HUES48 (cell line): ENCODE results near the gene LEO1.
A peak's percentile ranks its signal among the peaks of the same experiment; 100 is the strongest.

Experiments used
- H3K27ac ChIP-seq: one replicate; pipeline ENCODE4 v1.7.0; 2013; ENCODE audit warnings: low read depth, low read length, inconsistent platforms
- H3K27me3 ChIP-seq: 2 replicates; pipeline ENCODE4 v1.6.1; 2013; ENCODE audit warnings: mild to moderate bottlenecking, low read length; ENCODE audit not compliant: control insufficient read depth, insufficient read depth
- H3K36me3 ChIP-seq: 2 replicates; pipeline ENCODE4 v1.6.1; 2013; ENCODE audit warnings: low read length; ENCODE audit not compliant: control insufficient read depth, insufficient read depth
- H3K4me1 ChIP-seq: 2 replicates; pipeline ENCODE4 v1.6.1; 2013; ENCODE audit warnings: mild to moderate bottlenecking, low read length; ENCODE audit not compliant: control insufficient read depth, insufficient read depth
- H3K4me3 ChIP-seq: 2 replicates; pipeline ENCODE4 v1.5.1; 2013; ENCODE audit warnings: mild to moderate bottlenecking, low read depth, low read length
- H3K9ac ChIP-seq: 2 replicates; pipeline ENCODE4 v1.6.1; 2013; ENCODE audit warnings: mild to moderate bottlenecking, low read depth, low read length, moderate library complexity
- H3K9me3 ChIP-seq: 2 replicates; pipeline ENCODE4 v1.6.1; 2013; ENCODE audit warnings: low read length; ENCODE audit not compliant: control insufficient read depth, insufficient read depth

Gene LEO1

DNA sequence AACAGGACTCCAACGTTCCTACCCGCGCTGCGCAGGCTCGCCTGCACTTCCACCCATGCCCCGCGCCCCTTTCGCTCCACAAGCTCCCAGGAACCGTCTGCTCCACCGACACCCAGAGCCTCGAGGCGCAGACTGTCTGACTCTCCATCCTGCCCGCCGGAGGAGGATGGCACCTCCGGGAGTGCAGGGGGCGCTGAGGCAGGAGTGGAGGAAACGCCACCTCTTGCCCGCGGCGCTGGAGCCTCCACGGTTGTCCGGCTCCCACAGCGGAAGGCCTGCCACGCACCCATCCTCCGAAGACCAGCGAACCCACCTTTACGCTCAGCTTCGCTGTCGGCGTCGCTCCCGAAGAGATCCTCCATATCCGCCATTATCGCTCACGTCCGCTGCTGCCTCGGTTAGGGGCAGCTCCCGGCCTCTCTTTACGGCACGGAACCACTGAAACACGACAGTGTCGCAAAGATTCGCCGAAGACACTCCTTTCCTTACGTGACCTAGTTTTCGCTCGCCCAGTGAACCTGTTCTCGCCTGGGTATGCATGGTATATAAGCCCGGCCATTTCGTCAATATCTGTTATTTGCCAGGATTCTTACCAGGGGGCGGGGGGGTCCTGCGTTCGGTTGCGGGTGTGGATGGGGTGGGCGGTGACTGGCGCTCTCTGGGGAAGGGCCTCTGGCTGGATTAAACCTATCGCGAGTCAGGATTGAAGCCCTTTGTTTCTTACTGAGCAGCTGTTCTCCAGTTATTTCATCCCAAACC lies at the start of gene LEO1:
Gene LEO1 (minus strand): TSS at position 404 of the 759 bp plus-strand sequence. CDS start 33 bp downstream, at position 371.
- H3K9ac ChIP-seq = peak within 1 kb of the TSS; percentile 95
- H3K4me3 ChIP-seq = peak within 1 kb of the TSS; percentile 90
- H3K36me3 ChIP-seq = peaks cover 3% of the 10 kb centered on the region; the same call in 1 of the 2 replicates
- no peaks in the 10 kb centered on the region for H3K9me3 ChIP-seq
- no peaks in the 10 kb centered on the region for H3K27me3 ChIP-seq
- H3K4me1 ChIP-seq = peaks cover 5% of the 10 kb centered on the region; the same call in 1 of the 2 replicates
- H3K27ac ChIP-seq = peak within 1 kb of the TSS; percentile 90

DNA sequence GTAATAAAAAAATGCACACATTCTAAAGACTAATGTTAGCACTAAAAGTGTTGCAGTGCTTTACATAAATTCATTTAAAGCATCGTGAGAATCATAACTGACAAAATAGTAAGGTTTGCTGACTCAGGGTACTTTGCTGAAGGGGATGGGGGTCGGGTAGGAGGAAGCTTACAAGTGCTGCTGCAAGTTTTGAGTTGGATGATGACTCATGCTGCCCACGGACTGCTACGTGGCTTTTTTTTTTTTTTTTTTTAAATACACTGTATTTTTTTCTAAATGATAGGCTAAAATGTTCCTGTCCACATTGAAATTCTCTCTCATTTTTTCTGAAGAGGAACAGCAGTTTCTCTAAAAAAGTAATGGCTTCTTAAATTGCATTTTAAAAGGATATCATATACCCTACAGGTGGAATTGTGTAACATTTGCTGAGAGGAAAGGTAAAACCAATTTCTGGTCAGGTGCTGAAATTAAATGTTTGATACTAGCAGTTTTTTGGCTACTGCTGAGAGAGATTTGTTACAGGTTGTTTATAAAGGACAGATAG lies 49.6 kb upstream of the LEO1 start:
- H3K9me3 ChIP-seq = no peaks in the 10 kb centered on the region
- peaks cover 24% of the 10 kb centered on the region for H3K4me1 ChIP-seq
- peak overlapping the region; percentile 96 for H3K4me3 ChIP-seq
- peak overlapping the region; percentile 96 for H3K27ac ChIP-seq
- peak overlapping the region; percentile 86 for H3K9ac ChIP-seq
- no peaks in the 10 kb centered on the region for H3K36me3 ChIP-seq
- no peaks in the 10 kb centered on the region for H3K27me3 ChIP-seq

DNA sequence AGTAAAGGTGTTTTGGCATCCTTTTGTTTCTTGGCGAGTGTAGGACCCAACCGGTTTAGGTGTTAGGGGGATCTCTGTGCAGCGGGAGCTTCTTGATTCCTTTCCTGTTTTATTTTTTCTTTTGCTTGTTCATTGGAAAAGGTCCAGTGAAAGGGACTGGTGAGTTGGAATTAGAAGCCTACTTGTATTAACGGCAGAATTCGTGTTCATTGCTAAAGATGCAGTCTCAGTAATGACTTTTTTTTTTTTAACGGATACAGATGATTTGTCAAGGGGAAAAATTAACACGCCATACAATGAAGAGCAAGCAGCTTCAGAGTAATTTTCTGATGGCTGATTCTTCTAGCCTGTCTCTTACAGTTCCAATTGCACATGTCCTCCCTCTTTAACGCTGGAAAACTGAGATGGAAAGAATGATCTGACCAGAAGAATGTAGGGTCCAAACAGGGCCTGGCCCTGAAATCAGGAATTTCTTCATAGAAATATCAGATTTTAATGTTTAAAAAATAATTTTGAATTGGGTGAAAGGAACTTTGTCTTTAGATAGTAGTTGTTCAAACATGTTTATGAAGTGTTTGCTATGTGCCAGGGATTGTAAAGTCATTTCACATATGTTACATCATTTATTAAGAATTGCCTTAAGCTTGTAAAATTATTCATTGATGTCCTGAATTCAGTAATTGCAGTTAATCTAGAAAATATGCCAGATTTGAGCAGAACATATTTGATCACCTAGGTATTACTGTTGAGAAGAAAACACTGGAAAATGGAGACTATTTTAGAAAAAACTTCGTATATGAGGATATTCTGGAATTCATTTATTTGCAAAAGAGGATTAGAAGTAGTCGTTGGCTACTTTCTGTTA lies 48.9 kb upstream of the LEO1 start:
- Histone ChIP-seq H3K9me3 (no peaks in the 10 kb centered on the region), H3K36me3 (no peaks in the 10 kb centered on the region), H3K4me1 (peaks cover 24% of the 10 kb centered on the region), H3K27ac (peak overlapping the region; percentile 96), H3K4me3 (peak overlapping the region; percentile 96), H3K9ac (peak overlapping the region; percentile 86), H3K27me3 (no peaks in the 10 kb centered on the region)

DNA sequence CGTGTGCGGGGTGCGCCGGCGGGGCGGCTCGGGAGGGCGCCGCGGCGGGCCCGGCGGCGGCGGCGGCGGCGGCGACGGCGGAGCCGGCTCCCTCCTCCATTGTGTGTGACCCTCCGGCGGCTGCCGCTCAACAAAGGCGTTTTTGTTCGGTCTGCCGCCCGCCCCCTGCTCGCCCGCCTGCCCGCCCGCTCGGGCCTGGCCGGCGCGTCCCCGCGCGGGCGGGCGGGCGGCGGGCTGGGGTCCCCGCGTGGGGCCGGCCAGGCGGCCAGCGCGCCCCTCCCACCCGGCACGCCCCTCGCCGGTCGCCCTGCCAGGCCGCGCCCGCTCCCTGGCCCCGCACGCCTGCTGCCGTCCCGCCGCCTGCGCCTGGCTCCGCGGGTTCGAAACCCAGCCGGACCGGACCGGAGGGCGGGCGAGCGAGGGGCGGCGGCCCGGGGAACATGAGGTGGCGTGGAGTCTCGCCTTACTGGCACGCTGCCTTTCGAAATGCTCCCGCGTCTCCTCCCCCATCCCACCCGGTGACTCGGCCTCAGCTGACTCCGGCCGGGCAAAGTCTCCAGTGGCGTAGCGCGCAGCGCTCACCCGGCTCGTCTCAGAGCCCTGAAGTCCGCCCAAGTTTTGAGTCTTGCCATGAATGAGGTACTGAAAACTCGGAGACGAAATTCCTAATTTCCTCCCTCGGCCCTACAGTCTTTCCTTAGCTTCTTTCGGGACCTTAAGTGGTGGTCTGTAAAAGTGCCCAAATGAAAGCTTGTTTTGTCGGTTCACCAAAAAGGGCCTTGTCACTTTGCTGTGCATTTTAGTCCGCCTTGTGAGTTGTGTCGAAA lies 48.0 kb upstream of the LEO1 start:
- no peaks in the 10 kb centered on the region for H3K9me3 ChIP-seq
- peak overlapping the region; percentile 98 for H3K9ac ChIP-seq
- peak overlapping the region; percentile 96 for H3K27ac ChIP-seq
- H3K4me3 ChIP-seq = peak overlapping the region; percentile 96
- no peaks in the 10 kb centered on the region for H3K36me3 ChIP-seq
- no peaks in the 10 kb centered on the region for H3K27me3 ChIP-seq
- H3K4me1 ChIP-seq = peaks cover 24% of the 10 kb centered on the region

DNA sequence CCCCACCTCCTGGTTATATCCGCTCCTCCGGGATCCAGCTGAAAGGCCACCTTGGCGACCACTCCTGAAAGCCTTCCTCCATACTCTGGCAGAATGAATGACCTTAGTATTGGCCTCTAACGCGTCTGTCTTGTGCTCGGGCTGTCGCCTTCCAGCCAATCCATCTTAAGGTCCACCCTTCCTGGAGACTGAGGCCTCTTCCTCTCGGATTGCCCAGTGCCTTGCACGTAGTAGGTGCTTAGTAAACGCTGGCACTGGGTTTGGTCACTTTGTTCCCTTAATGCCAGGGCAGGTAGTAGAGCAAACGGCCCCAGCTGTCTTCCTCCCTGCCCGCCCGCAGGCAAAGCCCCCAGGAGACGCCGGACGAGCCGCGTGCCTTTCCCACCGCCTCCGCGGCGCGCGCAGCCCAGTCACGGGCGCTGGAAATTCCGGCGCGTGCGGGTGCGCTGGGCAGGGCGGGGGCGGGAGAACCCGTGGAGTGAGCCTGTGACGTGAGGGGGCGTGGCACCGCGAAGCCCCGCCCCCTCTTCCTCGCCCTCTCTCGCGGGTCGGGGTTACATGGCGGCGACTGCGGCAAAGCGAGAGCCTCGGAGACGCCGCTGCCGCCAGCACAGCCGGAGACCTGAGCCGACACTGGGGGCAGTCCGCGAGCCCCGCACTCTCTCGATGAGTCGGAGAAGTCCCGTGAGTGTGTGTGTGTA lies 47.3 kb upstream of the LEO1 start, which contains the start of gene MAPK6:
Gene MAPK6 (plus strand): TSS at position 527 of the 701 bp plus-strand sequence. CDS start 27,242 bp downstream, outside the sequence.
- Histone ChIP-seq H3K27me3 (no peaks in the 10 kb centered on the region), H3K36me3 (no peaks in the 10 kb centered on the region), H3K9ac (peak within 1 kb of the TSS; percentile 98), H3K4me1 (peaks cover 24% of the 10 kb centered on the region), H3K9me3 (no peaks in the 10 kb centered on the region), H3K4me3 (peak within 1 kb of the TSS; percentile 96), H3K27ac (peak within 1 kb of the TSS; percentile 96)

DNA sequence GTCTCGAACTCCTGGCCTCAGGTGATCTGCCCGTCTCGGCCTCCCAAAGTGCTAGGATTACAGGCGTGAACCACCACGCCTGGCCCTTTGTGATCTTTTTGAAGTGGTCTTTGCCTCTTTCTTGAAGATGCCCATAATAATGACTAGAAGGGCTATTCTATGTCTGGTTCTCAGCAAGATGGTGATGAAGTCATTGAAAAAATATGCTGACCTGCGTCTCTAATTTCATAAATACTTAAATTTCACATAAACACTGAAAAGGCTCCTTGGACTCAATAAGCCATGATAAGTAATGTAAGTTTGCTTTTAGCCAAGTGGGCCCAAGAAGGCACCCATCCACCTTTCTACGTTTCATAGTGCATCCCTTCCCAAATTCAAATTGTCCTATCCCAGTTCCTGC lies 46.7 kb upstream of the LEO1 start:
- no peak overlapping the region for H3K27ac ChIP-seq
- H3K27me3 ChIP-seq = no peaks in the 10 kb centered on the region
- H3K9ac ChIP-seq = peak overlapping the region; percentile 98; the same call in 1 of the 2 replicates
- H3K9me3 ChIP-seq = no peaks in the 10 kb centered on the region
- no peaks in the 10 kb centered on the region for H3K36me3 ChIP-seq
- H3K4me3 ChIP-seq = peak overlapping the region; percentile 96
- peaks cover 22% of the 10 kb centered on the region for H3K4me1 ChIP-seq

DNA sequence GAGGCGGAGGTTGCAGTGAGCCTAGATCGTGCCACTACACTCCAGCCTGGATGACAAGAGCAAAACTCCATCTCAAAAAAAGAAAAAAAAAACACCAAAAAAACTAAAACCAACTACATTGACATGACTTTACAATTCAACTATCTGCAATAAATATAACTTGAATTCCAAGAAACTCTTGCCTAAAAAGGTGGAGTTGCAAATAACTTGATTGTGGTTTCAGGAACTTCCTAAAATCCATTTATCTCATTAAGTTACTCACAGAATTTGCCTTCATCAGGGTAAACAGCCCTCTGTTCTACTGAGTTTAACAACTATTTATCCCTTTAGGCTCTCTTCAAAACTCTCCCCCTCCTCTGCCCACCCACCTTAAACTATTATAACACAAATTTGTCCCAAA lies 44.7 kb upstream of the LEO1 start:
- no peak overlapping the region for H3K27ac ChIP-seq
- H3K9me3 ChIP-seq = no peaks in the 10 kb centered on the region
- no peak overlapping the region for H3K4me3 ChIP-seq

DNA sequence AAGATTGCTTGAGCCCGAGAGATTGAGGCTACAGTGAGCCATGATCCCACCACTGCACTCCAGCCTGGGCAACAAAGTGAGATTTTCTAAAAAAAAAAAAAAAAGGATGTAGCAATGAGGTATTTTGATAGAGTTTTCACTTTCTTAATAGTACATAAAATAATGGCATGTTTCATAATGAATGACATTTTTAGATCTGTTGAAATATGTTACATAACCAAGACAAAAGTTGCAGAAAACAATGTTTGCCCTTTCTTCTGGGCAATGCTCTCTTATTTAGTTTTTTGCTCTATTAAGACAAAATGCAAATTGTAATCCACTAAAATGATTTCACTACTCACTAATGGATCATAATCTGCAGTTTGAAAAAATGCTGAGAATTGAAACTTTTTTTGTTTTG lies 43.0 kb upstream of the LEO1 start:
- Histone ChIP-seq H3K9me3 (no peaks in the 10 kb centered on the region), H3K9ac (no peak overlapping the region), H3K27me3 (no peaks in the 10 kb centered on the region; the same call in 1 of the 2 replicates), H3K4me1 (no peaks in the 10 kb centered on the region), H3K36me3 (no peaks in the 10 kb centered on the region), H3K27ac (no peak overlapping the region), H3K4me3 (no peak overlapping the region)

More for the DNA sequence above, 44.7 kb upstream of the LEO1 start:
- Histone ChIP-seq H3K36me3 (no peaks in the 10 kb centered on the region), H3K9ac (no peak overlapping the region), H3K27me3 (no peaks in the 10 kb centered on the region; the same call in 1 of the 2 replicates), H3K4me1 (peaks cover 6% of the 10 kb centered on the region; the same call in 1 of the 2 replicates)

DNA sequence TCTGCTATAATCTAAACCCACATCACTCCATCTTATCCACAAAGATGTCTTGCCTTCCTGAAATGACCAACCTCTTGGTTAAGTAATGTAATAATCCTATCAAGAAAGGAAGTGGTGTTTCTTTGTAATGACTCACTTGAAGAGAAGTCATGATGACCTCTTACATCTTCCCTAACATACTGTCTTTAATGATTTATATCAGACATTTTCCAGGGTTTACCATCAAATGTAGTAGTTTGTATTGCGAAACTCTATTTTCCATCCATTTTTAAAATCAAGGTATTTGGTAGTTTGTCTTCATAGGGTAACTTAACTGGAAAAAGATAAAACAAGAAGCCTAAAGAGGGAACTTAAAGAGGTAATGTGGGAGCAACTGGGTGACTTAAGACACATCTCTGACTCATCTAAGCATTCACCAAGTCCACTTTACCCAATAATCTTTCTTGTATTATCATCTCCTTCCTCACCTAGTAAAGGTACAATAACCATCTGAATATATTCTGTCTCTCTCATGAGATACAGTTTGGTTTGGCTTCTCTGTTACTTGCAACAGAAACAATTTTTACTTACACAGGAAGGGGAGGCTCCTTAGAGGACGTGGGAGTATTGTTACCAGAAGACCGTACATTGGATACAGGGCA lies 41.7 kb upstream of the LEO1 start:
- Histone ChIP-seq H3K4me1 (no peaks in the 10 kb centered on the region), H3K36me3 (no peaks in the 10 kb centered on the region), H3K27me3 (no peaks in the 10 kb centered on the region; the same call in 1 of the 2 replicates), H3K9me3 (no peaks in the 10 kb centered on the region), H3K27ac (no peak overlapping the region), H3K4me3 (no peak overlapping the region), H3K9ac (no peak overlapping the region)
